Stimulated activated CD4-positive, alpha-beta T cell treated with anti-CD3 and anti-CD28 coated beads, Interleukin-12 subunit alpha, Interleukin-12 subunit beta, amount 100 ng/mL, for 24 hours (primary cell): ENCODE results near the gene NAP1L1.

Experiments used
- DNase-seq, 2 experiments: peaks; one replicate each; pipeline ENCODE4 v3.0.0-alpha.2; 2020; ENCODE audit warnings: low read depth in 2 of 2

Gene NAP1L1

GRCh38 chr12:76083246-76083903 is 1.1 kb downstream of the NAP1L1 start:
- DNase-seq, result no peak

- DNase-seq, result no peak
Measured at GRCh38 chr12:76081909-76082308, 2.6 kb downstream of the NAP1L1 start.

GRCh38 chr12:76080729-76081415 is 3.6 kb downstream of the NAP1L1 start:
- DNase-seq, result no peak

- DNase-seq, result no peak
Measured at GRCh38 chr12:76080017-76080728, 4.3 kb downstream of the NAP1L1 start.

- no peak for DNase-seq
Measured at GRCh38 chr12:76078748-76079147, 5.7 kb downstream of the NAP1L1 start.

GRCh38 chr12:76075448-76075847 is 9.0 kb downstream of the NAP1L1 start:
- DNase-seq, result no peak

- DNase-seq, result no peak
Measured at GRCh38 chr12:76074701-76075336, 9.7 kb downstream of the NAP1L1 start.

GRCh38 chr12:76073561-76073960 is 10.9 kb downstream of the NAP1L1 start:
- no peak for DNase-seq

GRCh38 chr12:76072568-76072967 is 11.9 kb downstream of the NAP1L1 start:
- no peak for DNase-seq

- no peak for DNase-seq
Measured at GRCh38 chr12:76069339-76069738, 15.1 kb downstream of the NAP1L1 start.

- no peak for DNase-seq
Measured at GRCh38 chr12:76065917-76066316, 18.6 kb downstream of the NAP1L1 start.

- no peak for DNase-seq
Measured at GRCh38 chr12:76064904-76065303, 19.6 kb downstream of the NAP1L1 start.

- no peak for DNase-seq
Measured at GRCh38 chr12:76060111-76060510, 24.4 kb downstream of the NAP1L1 start.

GRCh38 chr12:76057326-76057725 is 27.2 kb downstream of the NAP1L1 start:
- DNase-seq, result no peak

- no peak for DNase-seq
Measured at GRCh38 chr12:76055393-76055792, 29.1 kb downstream of the NAP1L1 start.

- no peak for DNase-seq
Measured at GRCh38 chr12:76049575-76050251, 34.8 kb downstream of the NAP1L1 start.

GRCh38 chr12:76047742-76048141 is 36.7 kb downstream of the NAP1L1 start:
- DNase-seq, result no peak

GRCh38 chr12:76047060-76047459 is 37.4 kb downstream of the NAP1L1 start:
- no peak for DNase-seq

- no peak for DNase-seq
Measured at GRCh38 chr12:76043377-76043776, 41.1 kb downstream of the NAP1L1 start.

- no peak for DNase-seq
Measured at GRCh38 chr12:76042147-76042546, 42.3 kb downstream of the NAP1L1 start.

- DNase-seq, result no peak
Measured at GRCh38 chr12:76041406-76041805, 43.1 kb downstream of the NAP1L1 start.

GRCh38 chr12:76040461-76040860 is 44.0 kb downstream of the NAP1L1 start:
- no peak for DNase-seq
